GM19240 (cell line): ENCODE measurements around the gene CNBD2.
"Not testable (repeated sequence)": the region's sequence is repeated elsewhere in the genome, so short reads cannot be mapped to it uniquely, and the experiment has no call there.

Experiments
- DNase-seq: peaks from one replicate; pipeline ENCODE4 v3.0.0; 2011; ENCODE audit warnings: low spot score; ENCODE audit not compliant: insufficient read length

Gene CNBD2

DNA sequence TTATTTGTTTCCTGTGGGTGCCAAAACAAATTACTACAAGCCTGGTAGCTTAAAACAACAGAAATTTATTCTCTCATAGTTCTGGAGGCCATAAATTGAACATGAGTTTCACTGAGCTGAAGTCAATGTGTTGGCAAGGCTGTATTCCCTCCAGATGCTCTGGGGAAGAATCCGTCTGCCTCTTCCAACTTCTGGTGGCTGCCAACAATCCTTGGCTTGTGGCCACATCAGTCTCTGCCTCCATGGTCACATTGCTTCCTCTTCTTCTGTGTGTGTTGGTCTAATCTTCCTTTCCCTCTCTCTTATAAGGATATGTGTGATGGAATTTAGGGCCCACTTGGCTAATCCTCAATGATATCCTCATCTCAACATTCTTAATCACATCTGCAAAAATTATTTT is 93.4 kb downstream of the CNBD2 start:
- no peak for DNase-seq

DNA sequence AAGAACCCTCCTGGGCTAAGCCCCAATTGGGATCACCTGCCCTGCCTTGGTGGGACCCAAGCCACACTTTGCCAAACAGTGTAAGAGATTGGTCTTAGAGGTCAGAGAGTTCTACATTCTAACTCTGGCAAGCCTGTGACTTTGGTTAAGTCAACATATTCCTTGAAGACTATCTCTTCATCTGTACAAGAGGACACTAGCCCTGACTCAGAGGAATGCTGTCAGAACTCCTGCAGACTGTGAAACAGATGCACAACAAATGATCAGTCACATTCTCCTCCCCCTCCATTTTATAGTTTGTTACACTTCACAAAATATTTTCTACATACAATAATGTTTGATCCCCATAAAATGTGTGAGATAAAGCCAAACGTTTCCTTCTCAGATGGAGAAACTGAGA is 94.4 kb downstream of the CNBD2 start:
- no peak for DNase-seq

DNA sequence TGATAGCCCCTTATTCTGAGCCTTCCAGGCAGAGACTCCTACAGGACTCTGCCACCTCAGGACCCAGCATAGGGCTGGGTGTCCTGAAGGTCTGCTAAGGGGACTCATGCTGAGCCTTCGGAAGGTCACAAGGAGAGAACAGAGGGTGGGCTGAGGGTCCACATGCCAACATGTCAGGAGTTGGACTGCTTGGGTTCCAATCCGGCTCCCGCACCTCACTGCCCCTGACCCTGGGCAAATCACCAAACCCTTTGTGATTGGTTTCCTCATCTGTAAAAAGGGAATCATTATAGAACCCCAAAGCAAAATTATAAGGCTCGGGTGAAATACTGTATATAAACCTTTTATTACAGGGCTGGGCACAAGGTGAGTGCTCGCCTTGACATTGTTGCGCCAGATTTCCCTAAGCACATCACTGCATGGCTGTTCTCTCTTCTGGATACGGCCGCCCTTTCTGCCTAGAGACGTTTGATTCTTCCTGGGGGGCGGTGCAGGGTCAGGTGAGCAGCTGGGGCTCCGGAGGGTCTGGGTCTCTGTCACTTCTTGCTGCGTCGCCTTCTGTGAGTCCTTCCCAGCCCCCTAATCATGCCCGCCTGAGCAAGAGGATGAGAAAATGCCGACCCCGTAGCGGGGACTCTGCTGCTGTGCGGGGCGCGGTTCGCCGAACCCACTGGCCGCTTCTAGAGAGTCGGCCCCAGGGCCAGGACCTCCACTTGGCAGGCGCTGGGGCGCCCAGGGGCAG is 95.7 kb downstream of the CNBD2 start:
- DNase-seq: no peak

DNA sequence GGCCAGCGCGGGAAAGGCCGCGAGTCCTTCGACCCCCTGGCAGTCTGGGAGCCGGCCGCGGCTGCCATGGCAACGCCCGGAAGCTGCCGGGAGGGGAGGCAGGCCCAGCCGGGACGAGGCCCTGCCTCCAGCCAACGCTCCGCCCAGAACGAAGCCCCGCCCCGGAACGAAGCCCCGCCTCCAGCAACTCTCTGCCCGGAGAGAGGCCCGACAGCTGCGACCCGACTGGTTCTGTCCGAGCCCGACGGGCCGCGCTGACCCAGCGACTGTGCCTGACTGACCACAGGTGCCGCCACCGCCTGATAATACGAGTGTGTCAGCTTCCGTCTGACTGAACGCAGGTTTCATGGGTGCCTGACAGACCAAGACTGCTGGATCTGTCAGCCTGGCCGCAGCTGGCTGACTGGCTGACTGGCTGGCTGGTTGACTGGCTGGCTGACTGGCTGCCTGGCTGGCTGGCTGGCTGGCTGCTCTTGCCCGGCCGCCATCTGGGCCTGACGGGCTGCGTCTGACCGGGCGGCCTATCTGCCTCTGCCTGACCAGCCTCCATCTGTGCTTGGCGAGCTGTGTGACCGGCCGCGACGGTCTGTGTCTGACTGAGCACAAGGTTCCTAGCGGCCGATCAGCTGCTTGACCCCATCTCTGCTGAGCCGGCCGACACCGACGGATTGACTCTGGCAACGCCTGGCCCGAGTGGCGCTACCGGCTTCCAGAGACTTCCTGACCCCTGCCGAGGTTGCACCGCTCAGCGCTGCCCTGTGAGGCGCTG is 96.5 kb downstream of the CNBD2 start:
- DNase-seq: peak; percentile 87

DNA sequence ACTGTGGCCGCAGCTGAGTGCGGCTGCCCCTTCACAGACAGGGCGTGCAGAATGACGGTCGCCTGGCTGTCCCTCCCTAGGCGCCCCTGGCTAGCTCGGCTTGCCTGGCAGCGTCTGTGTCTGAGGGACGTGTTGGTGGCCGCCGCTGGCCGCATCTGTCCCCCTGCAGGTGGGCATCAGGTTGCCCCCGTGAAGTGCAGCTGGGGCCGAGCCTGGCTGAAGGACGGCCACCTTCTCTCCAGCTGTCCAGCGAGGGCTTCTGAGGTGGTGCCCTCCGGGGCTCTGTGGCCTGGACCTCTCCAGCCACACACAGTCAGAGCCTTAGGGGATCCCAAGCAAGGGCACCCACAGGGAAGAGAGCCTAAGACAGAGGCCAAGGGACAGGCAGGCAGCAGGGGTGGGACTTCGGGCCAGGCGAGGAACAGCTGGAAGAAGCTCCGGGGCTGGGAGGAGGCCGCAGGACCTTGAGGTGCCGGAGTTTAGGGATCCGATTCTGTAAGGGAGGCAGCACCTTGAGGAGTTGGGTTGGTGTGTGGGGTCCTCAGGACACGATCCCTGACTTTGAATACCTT is 97.1 kb downstream of the CNBD2 start:
- no peak for DNase-seq

DNA sequence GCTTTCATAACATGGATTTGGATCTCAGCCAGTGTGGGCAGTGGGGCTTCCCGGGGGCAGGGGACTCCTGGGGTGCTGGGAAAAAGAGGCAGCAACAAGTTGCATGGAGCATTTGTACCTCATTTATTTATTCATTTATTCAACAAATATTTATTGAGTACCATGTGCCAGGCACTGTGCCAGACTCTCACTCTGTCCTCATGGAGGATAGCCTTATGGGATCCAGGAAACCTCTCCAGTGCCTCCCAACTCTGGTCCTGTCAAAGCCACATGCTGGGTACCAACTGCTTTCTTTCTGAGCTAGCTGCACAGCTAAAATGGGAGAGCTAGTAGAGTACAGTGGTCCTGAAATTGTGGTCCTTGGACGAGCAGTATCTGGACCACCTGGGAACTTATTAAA is 98.4 kb downstream of the CNBD2 start:
- no peak for DNase-seq

DNA sequence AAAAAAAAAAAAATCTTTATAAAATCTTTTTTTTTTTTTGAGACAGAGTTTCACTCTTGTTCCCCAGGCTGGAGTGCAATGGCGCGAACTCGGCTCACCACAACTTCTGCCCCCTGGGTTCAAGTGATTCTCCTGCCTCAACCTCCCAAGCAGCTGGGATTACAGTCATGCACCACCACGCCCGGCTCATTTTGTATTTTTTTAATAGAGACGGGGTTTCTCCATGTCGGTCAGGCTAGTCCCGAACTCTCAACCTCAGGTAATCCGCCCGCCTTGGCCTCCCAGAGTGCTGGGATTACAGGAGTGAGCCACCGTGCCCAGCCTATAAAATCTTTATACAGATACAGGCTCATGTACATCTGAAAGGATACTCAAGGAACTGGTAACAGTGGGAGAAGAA is 100.1 kb downstream of the CNBD2 start:
- DNase-seq: not testable (repeated sequence)

DNA sequence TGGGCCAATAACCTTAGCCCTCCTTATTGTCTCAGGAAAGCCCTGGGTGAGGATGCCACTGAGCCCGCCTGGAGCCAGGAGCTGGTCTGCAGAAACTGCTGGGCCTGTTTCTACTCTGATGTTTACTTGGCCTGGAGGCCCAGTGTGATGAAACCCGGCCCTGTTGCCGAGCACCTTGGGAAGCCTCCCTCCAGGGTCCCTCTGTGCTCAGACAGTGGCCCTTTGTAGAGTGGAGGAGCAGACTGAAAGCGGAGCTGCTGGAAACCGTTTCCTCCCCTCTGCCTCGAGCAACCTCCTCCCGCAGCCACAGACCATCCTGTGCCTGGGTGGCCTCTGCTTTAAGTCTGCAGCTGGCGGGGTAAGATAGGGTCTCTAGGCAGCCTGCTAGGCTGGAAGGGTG is 102.1 kb downstream of the CNBD2 start:
- no peak for DNase-seq

DNA sequence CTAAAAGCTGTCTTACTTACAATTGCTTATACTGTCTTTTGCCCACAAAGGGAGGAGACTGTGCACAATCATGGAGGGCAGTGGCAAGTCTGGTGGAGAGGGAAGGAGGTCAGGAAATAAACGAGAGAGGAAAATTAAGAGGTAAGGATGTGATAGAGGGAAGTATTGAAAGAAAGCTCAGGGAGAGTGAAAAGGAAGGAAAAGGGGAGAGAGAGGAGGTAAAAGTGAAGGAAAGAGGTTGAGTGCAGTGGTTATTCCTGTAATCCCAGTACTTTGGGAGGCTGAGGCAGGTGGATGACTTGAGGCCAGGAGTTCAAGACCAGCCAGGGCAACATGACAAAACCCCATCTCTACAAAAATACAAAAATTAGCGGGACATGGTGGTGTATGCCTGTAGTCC is 103.5 kb downstream of the CNBD2 start:
- no peak for DNase-seq

DNA sequence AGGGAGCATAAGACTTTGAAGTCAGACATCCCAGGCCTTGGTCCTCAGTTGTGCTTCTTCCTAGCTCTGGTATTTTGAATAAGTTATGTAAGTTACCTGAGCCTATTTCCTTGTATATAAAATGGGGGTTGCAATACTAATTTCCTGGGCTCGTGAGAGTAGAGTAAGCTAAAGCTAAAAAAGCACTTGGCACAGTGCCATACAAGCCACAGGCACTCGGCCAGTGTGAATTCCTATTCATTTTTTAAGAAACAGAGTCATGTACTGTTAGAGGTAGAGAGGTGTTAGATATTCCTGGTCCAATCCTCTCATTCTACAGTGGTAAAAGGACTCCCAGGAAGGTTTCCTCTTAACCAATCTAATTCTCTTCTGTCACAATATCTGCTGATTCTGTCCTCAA is 106.6 kb downstream of the CNBD2 start:
- no peak for DNase-seq

DNA sequence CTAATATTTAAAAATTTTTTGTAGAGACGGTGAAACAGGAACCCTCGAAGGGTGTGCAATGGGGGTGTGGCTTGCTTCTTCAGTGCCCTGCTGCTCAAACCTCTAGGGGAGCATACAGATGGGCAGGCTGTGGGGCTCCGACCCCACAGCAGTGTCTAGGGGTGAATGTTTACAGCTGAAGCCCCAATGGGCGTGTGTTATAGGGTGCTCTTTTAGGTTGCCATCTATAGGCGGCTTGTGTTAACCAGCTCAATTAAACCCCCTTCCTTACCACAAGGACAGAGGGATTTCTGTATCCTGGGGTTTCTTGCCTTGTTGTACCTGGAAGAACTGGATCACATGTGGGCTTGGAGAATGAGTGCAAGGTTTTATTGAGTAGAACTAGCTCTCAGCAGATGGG is 109.4 kb downstream of the CNBD2 start:
- DNase-seq: not testable (repeated sequence)

DNA sequence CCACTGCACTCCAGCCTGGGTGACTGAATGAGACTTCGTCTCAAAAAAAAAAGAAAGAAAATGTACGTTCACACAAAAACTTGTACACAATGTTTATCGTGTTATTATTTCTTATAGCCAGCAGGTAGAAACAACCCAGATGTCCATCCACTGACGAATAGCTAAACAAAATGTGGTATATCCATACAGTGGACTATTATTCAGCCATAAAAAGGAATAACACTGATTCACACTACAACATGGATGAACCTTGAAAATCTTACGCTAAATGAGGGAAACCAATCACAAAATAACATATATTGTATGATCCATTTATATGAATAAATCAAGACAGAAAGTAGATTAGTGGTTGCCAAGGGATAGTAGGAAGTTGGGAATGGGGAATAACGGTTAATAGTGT is 111.1 kb downstream of the CNBD2 start:
- DNase-seq: no peak

DNA sequence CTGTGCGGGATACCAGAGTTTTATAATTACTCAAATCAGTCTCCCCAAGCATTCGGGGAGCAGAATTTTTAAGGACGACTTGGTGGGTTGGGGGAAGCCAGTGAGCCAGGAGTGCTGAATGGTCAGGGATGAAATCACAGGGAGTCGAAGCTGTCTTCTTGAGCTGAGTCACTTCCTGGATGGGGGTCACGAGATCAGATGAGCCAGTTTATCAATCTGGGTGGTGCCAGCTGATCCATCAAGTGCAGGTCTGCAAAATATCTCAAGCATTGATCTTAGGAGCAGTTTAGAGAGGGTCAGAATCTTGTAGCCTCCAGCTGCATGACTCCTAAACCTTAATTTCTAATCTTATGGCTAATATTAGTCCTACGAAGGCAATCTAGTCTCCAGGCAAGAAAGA is 111.6 kb downstream of the CNBD2 start:
- DNase-seq: not testable (repeated sequence)
